ENCODE results near the gene TIGD3. TPM values are rescaled to one million over a fixed set of nuclear protein-coding genes. Genes with fewer than 3 reads are reported as not detected.

Gene TIGD3
- total and polyA plus RNA-seq, 2 experiments from 2014 or later = 1.2 to 3.0 TPM

DNA sequence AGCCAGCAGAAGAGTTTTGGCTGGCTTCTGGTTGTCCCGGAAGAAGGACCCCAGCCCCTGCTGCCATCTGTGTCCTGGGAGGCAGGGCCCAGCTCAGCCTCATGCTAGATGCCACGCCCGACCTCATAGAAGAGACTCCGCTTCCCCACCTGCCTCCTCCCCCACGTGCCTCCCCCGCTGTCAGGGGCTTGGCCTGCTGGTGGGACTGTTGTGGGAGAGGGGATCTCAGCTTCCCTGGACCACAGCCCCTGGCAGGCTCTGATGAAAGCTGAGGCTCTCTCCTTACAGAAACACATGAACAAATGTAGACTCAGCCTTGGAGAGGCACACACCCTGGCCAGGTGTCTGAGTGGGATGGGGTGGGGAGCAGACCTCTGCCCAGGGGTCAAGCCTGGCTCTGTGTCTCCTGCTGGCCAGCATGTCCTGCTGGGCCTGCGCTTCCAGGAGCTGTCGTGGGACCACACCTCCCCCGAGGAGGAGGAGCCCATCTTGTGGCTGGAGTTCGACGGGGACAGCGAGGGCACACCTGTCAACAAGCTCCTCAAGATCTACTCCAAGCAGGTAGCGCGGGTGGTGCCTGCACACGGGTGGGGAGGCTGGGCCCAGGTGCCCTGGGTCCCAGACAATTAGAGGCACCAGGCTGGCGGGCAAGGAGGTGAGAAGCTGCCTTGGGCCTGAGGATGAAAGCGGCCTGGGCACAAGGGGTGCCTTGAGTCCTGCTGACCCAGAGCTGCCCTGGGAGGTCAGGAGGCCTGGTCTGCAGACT lies 45.9 kb downstream of the TIGD3 start (continued):
- TF ChIP-seq ZNF462 (CRISPR knock-in tag; IDR thresholded peaks at IDR 0.05) (no peak), EZH2 (IDR thresholded peaks at IDR 0.05; ENCODE audit: low read depth, unreplicated experiment) (no peak), JUNB (IDR thresholded peaks at IDR 0.05; ENCODE audit: unreplicated experiment) (no peak), ZNF114 (CRISPR knock-in tag; IDR thresholded peaks at IDR 0.05) (no peak), ZNF331 (CRISPR knock-in tag; IDR thresholded peaks at IDR 0.05; ENCODE audit: low read depth) (no peak), POLR2AphosphoS5 (IDR thresholded peaks at IDR 0.05; ENCODE audit: low read depth) (no peak), CTCF (conservative IDR thresholded peaks at IDR 0.05; ENCODE audit: low read depth in 2 of 2) (no peak), EZH2phosphoT487 (IDR thresholded peaks at IDR 0.05; ENCODE audit: unreplicated experiment) (no peak), STAT1 (IDR thresholded peaks at IDR 0.05; ENCODE audit: unreplicated experiment) (no peak)

Measured in GM23338 (cell line).